Anterior cingulate cortex (tissue), 58 donors: ENCODE results near the gene FNDC11.
A peak's percentile ranks its signal among the peaks of the same experiment; 100 is the strongest.
"Not testable (repeated sequence)": the region's sequence is repeated elsewhere in the genome, so short reads cannot be mapped to it uniquely, and the experiment has no call there.

Source experiments
- DNase-seq, 58 donors: peaks; one replicate each; lab custom pipeline; 2025; lab: John Stamatoyannopoulos, UW

FNDC11 gene

GRCh38 chr20:63549679-63550282, 4.2 kb upstream of the FNDC11 start:
- DNase-seq = no peak

- DNase-seq = no peak
Observed at GRCh38 chr20:63551068-63551467, 2.9 kb upstream of the FNDC11 start.

GRCh38 chr20:63552481-63553249, 1.3 kb upstream of the FNDC11 start:
- no peak for DNase-seq

GRCh38 chr20:63553251-63553932, 567 bp upstream of the FNDC11 start:
- peak in 10 of 58 donors; percentile 18 to 76 (median 30) for DNase-seq

- no peak for DNase-seq
Observed at GRCh38 chr20:63554361-63555278, 661 bp downstream of the FNDC11 start.

- DNase-seq = no peak
Observed at GRCh38 chr20:63555661-63556381, 1.9 kb downstream of the FNDC11 start.

- DNase-seq = no peak
Observed at GRCh38 chr20:63556873-63557478, 3.0 kb downstream of the FNDC11 start.

GRCh38 chr20:63557481-63557891, 3.5 kb downstream of the FNDC11 start:
- no peak for DNase-seq

GRCh38 chr20:63558804-63559484, 5.0 kb downstream of the FNDC11 start:
- DNase-seq = no peak

GRCh38 chr20:63559485-63560332, 5.8 kb downstream of the FNDC11 start:
- DNase-seq = not testable (repeated sequence)

GRCh38 chr20:63560333-63560805, 6.4 kb downstream of the FNDC11 start:
- no peak for DNase-seq

- no peak for DNase-seq
Observed at GRCh38 chr20:63560856-63561609, 7.1 kb downstream of the FNDC11 start.

GRCh38 chr20:63561624-63562396, 7.9 kb downstream of the FNDC11 start:
- DNase-seq = no peak

GRCh38 chr20:63562461-63563224, 8.7 kb downstream of the FNDC11 start:
- no peak for DNase-seq

- no peak for DNase-seq
Observed at GRCh38 chr20:63563225-63563935, 9.4 kb downstream of the FNDC11 start.
